GM10248 (cell line): ENCODE data around the gene CXCR2.
"Not testable (repeated sequence)": the region's sequence is repeated elsewhere in the genome, so short reads cannot be mapped to it uniquely, and the experiment has no call there.

Source experiments
- CTCF ChIA-PET: fragments of 300-600 bp; sonication (Branson Sonifier 250); formaldehyde crosslinking; extraction: SDS; loops from one replicate; lab custom pipeline; 2021; ENCODE audit warnings: antibody characterized with exemption; lab: Yijun Ruan, JAX
- POLR2A ChIA-PET: fragments of 350-650 bp; sonication (Branson Sonifier 250); formaldehyde crosslinking; extraction: SDS; loops from one replicate; lab custom pipeline; 2020; ENCODE audit warnings: antibody characterized with exemption; lab: Yijun Ruan, JAX
- DNase-seq: peaks from one replicate; pipeline ENCODE4 v3.0.0; 2012; ENCODE audit errors: extremely low spot score
- TF ChIP-seq, protein P1 (sequence below): IDR thresholded peaks from 2 replicates; pipeline ENCODE4 v1.5.1; 2012; ENCODE audit warnings: mild to moderate bottlenecking, low read depth; ENCODE audit errors: extremely low read depth, missing control alignments, control extremely low read depth

The CXCR2 gene

DNA sequence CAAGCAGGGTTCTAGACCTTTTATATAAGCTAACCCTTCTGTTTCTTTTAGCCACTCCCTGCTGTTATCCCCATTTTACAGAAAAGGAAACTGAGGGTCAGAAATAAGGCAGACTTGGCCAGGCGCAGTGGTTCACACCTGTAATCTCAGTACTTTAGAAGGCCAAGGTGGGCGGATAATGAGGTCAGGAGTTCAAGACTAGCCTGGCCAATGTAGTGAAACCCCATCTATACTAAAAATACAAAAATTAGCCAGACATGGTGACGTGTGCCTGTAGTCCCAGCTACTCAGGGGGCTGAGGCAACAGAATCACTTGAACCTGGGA lies 42.5 kb upstream of the CXCR2 start:
- ChIA-PET POLR2A (no interaction called here), CTCF (interaction anchor here (1.1 to 5.1 kb wide), 3 partner anchors 10 to 293 kb away, joined by 4 to 49 read pairs (median 7); partner anchors contain the start of gene RUFY4)
- TF ChIP-seq, protein P1, sequence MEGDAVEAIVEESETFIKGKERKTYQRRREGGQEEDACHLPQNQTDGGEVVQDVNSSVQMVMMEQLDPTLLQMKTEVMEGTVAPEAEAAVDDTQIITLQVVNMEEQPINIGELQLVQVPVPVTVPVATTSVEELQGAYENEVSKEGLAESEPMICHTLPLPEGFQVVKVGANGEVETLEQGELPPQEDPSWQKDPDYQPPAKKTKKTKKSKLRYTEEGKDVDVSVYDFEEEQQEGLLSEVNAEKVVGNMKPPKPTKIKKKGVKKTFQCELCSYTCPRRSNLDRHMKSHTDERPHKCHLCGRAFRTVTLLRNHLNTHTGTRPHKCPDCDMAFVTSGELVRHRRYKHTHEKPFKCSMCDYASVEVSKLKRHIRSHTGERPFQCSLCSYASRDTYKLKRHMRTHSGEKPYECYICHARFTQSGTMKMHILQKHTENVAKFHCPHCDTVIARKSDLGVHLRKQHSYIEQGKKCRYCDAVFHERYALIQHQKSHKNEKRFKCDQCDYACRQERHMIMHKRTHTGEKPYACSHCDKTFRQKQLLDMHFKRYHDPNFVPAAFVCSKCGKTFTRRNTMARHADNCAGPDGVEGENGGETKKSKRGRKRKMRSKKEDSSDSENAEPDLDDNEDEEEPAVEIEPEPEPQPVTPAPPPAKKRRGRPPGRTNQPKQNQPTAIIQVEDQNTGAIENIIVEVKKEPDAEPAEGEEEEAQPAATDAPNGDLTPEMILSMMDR: no peak
- DNase-seq: no peak

DNA sequence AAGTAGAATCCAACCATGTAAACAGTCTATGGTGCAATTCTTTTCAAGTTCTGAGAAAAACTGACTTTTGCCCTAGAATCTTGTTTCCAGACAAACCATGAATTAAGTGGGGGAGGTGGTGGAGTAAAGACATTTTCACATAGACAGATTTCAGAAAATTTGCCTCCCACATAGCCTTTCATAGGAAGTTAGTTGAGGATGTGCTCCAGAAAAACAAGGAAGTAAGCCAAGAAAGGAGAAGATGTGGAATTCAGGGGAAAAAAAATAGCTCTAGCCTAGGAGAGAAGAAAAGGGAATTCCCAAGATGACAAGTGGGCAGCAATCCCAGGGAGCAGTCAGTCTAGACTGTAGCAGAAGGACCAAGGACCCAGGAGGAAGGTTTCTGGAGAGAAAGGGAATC lies 39.4 kb upstream of the CXCR2 start:
- TF ChIP-seq, protein P1: no peak
- CTCF ChIA-PET: interaction anchor here (1.2 to 1.5 kb wide), 2 partner anchors 12 to 301 kb away, joined by 4 to 5 read pairs; no protein-coding TSS in a partner anchor
- POLR2A ChIA-PET: no interaction called here
- DNase-seq: no peak

DNA sequence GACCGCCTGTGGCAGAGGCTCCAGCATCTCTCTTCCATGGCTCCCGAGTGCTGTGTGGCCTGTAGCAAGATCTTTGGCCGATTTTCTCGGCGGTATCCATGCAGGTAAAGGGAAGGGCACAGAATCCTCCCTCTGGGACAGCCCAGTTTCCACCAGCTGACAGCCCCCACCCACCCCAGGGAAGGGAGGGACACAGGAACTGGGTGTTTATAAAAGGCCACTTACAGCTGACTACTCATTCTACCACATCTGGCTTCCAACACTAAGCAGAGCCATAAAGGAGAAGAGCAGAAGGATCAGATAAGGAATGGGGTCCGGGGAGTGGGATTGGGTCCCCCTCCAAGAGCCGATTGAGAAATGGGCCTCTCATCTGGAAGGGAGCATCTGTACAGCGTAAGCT lies 36.6 kb upstream of the CXCR2 start:
- ChIA-PET CTCF (no interaction called here), POLR2A (no interaction called here)
- TF ChIP-seq, protein P1: no peak
- peak; percentile 1 for DNase-seq

DNA sequence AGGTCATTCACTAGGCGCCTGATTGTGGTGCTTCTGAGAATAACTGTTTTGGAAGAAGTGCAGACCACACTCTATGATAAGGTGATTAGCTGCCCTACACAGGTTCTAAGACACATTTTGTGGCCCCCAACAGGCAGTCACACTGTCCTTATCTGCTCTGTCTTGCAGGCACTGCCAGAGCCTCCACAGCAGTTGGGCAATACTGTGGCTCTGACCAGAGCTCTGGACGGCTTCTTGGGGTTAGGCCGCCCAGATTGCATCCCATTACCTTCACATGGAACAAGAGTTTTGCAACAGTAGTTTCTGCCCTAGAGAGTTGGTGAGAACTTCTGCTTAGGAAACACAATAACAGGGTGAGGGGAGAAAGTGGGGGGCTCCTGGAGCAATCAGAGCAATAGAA lies 34.1 kb upstream of the CXCR2 start:
- ChIA-PET POLR2A (no interaction called here), CTCF (no interaction called here)
- DNase-seq: peak; percentile 2
- TF ChIP-seq, protein P1: no peak

DNA sequence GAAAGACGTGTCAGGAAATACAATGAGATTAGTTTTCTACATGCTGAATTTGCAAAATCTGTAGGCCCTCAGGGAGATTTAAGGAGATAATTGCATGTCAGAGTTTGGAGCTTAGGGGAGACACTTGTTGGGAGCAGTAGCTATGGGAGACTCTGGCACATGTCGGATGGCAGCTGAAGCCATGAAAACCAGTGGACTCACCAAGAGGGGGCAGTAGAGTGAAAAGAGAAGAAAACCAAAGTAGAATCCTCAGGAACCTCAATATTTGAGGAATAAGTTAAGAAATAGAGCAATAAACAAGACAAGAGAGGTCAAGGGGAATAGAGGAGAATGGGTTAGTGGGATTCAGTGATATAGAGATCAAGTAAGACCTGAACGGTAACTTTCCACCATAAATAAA lies 31.9 kb upstream of the CXCR2 start:
- ChIA-PET CTCF (no interaction called here), POLR2A (no interaction called here)
- TF ChIP-seq, protein P1: no peak
- DNase-seq: no peak

DNA sequence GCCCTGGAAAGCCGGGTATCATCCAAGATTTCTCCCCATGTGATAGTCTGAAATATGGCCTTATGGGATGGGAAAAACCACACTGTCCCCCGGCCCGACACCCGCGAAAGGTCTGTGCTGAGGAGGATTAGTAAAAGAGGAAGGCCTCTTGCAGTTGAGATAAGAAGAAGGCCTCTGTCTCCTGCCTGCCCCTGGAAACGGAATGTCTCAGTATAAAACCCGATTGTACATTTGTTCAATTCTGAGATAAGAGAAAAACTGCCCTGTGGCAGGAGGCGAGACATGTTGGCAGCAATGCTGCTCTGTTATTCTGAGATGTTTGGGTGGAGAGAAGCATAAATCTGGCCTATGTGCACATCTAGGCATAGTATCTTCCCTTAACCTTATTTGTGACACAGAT lies 30.0 kb upstream of the CXCR2 start:
- CTCF ChIA-PET: interaction anchor here (1.3 kb wide), 1 partner anchor 17 kb away, joined by 4 read pairs; no protein-coding TSS in a partner anchor
- POLR2A ChIA-PET: no interaction called here

DNA sequence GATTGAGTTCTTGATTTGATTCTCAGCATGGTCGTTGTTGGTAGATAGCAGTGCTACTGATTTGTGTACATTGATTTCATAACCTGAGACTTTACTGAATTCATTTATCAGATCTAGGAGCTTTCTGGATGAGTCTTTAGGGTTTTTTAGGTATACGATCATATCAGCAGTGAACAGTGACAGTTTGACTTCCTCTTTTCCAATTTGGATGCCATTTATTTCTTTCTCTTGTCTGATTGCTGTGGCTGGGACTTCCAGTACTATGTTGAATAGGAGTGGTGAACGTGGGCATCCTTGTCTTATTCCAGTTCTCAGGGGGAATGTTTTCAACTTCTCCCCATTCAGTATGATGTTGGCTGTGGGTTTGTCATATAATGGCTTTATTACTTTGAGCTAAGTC lies 27.9 kb upstream of the CXCR2 start:
- POLR2A ChIA-PET: no interaction called here
- CTCF ChIA-PET: interaction anchor here (0.9 to 1.3 kb wide), 2 partner anchors 23 to 36 kb away, joined by 3 read pairs; no protein-coding TSS in a partner anchor
- DNase-seq: no peak

More for the DNA sequence above, 30.0 kb upstream of the CXCR2 start:
- DNase-seq: no peak
- TF ChIP-seq, protein P1: no peak

DNA sequence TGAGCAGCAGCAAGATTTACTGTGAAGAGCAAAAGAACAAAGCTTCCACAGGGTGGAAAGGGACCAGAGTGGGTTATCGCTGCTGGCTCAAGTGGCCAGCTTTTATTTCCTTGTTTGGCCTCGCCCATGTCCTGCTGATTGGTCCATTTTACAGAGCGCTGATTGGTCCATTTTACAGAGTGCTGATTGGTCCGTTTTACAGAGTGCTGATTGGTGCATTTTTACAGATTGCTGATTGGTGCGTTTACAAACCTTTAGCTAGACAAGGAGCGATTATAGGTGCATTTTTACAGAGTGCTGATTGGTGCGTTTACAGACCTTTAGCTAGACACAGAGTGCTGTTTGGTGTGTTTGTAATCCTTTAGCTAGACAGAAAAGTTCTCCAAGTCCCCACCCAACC lies 17.0 kb upstream of the CXCR2 start:
- CTCF ChIA-PET: interaction anchor here (1.0 to 1.3 kb wide), 2 partner anchors 40 to 323 kb away, joined by 3 read pairs; partner anchors contain the start of gene RUFY4
- POLR2A ChIA-PET, DNase-seq: not testable (repeated sequence)

More for the DNA sequence above, 27.9 kb upstream of the CXCR2 start:
- TF ChIP-seq, protein P1: no peak

DNA sequence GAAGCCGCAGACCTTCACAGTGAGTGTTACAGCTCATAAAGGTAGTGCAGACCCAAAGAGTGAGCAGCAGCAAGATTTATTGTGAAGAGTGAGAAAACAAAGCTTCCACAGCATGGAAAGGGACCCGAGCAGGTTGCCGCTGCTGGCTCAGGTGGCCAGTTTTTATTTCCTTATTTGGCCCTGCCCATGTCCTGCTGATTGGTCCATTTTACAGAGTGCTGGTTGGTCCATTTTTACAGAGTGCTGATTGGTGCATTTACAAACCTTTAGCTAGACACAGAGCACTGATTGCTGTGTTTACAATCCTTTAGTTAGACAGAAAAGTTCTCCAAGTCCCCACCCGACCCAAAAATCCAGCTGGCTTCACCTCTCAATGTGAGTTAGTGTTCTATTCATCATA lies 4.0 kb upstream of the CXCR2 start:
- CTCF ChIA-PET: interaction anchor here (1.0 to 1.3 kb wide), 4 partner anchors 8 to 53 kb away, joined by 3 to 4 read pairs (median 3); partner anchors contain the start of gene RUFY4

DNA sequence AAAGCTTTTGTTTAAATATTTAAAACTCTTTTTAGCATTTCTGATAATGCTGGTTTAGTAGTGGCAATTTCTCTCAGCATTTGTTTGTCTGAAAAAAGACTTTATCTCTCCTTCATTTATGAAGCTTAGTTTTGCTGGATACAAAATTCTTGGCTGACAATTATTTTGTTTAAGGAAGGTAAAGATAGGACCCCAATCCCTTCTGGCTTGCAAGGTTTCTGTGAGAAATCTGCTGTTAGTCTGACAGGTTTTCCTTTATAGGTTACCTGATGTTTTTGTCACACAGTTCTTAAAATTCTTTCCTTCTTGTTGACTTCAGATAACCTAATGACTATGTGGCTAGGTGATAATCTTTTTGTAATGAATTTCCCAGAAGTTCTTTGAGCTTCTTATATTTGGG lies 3.5 kb upstream of the CXCR2 start:
- POLR2A ChIA-PET, DNase-seq: not testable (repeated sequence)
- CTCF ChIA-PET: interaction anchor here (1.0 to 1.3 kb wide), 4 partner anchors 9 to 54 kb away, joined by 3 to 4 read pairs (median 3); partner anchors contain the start of gene RUFY4

More for the DNA sequence above, 4.0 kb upstream of the CXCR2 start:
- POLR2A ChIA-PET, DNase-seq: not testable (repeated sequence)
